ENCODE results near the gene RAPGEF1.

- TF ChIP-seq EZH2 (IDR thresholded peaks at IDR 0.05; ENCODE audit: borderline replicate concordance) (no peak), CTCF (IDR thresholded peaks at IDR 0.05; ENCODE audit: poor library complexity) (peak; percentile 9), EZH2phosphoT487 (IDR thresholded peaks at IDR 0.05; ENCODE audit: low read depth, severe bottlenecking, unreplicated experiment) (no peak)
Measured at GRCh38 chr9:131606896-131607567, 132.8 kb downstream of the RAPGEF1 start.

Measured in hepatocyte (in vitro differentiated cells).